Heart right ventricle (tissue), 16 donors: Measurements from ENCODE around the gene PRR3. TPM values are rescaled to one million over a fixed set of nuclear protein-coding genes. Genes with fewer than 3 reads are reported as not detected.
A peak's percentile ranks its signal among the peaks of the same experiment; 100 is the strongest.
"Not testable (repeated sequence)": the region's sequence is repeated elsewhere in the genome, so short reads cannot be mapped to it uniquely, and the experiment has no call there.

Experiments used
- ATAC-seq, 8 donors: fragments of 200-7000 bp; cut with Tn5 transposase; one replicate each; pipeline ENCODE4 v1.9.1; 2020; ENCODE audit warnings: mild to moderate bottlenecking in 8 of 8, moderate library complexity in 8 of 8, moderate number of reproducible peaks in 1 of 8
- DNase-seq, 2 donors: peaks; one replicate each; pipeline ENCODE4 v3.0.0-alpha.2; 2020
- H3K27ac ChIP-seq, 10 donors: fragments of 200-600 bp; sonication (generic) in 2 of 10; one replicate each; pipeline versions ENCODE4 v1.5.0 to v1.8.0; 2020 to 2022; ENCODE audit warnings: mild to moderate bottlenecking in 3 of 10
- H3K27me3 ChIP-seq, 7 donors: fragments of 200-600 bp; one replicate each; pipeline ENCODE4 v1.8.0; 2021 to 2022; ENCODE audit warnings: mild to moderate bottlenecking in 2 of 7
- H3K36me3 ChIP-seq, 9 donors: fragments of 200-600 bp; sonication (generic) in 1 of 9; one replicate each; pipeline versions ENCODE4 v1.5.0 to v1.8.0; 2020 to 2022; ENCODE audit warnings: mild to moderate bottlenecking in 2 of 9
- H3K4me1 ChIP-seq, 9 donors: fragments of 200-600 bp; sonication (generic) in 1 of 9; one replicate each; pipeline versions ENCODE4 v1.5.0 to v1.8.0; 2020 to 2022; ENCODE audit warnings: mild to moderate bottlenecking in 4 of 9
- H3K4me3 ChIP-seq, 10 donors: fragments of 200-600 bp; sonication (generic) in 2 of 10; one replicate each; pipeline versions ENCODE4 v1.5.0 to v1.8.0; 2020 to 2022; ENCODE audit warnings: mild to moderate bottlenecking in 7 of 10, moderate library complexity in 2 of 10
- H3K9me3 ChIP-seq, 11 donors: fragments of 200-600 bp in 10 of 11; sonication (generic) in 2 of 11; one replicate each; pipeline versions ENCODE4 v1.5.0 to v1.8.0; 2013 to 2022; ENCODE audit warnings: mild to moderate bottlenecking in 2 of 11, control low read depth in 1 of 11, moderate library complexity in 1 of 11
- WGBS, 2 donors: extraction: QIAGEN DNeasy Blood & Tissue Kit; methylation state at CpG; one replicate each; pipeline ENCODE4 v1.1.7; 2013; ENCODE audit warnings: inconsistent platforms in 1 of 2; 5-methylcytosine and 5-hydroxymethylcytosine counted together
- intact Hi-C, 10 donors: fragments of 100-400 bp; cut with DNase I; formaldehyde crosslinking; loops; one replicate each; pipeline versions ENCODE4 v1.11.1 to v1.14.2; 2022
- polyA plus RNA-seq, 2 donors: library from polyadenylated mRNA; stranded (reverse); fragments of 200-250 nt; gene quantifications; one replicate each; pipeline ENCODE4 v1.2.3, GENCODE V29; 2013
- total RNA-seq, 10 donors: library from RNA; stranded (reverse); fragmentation: NEBNext Ultra II Directional in 3 of 10; extraction: Animal tissue kit (Norgen Biotek cat#: 25700) in 3 of 10; gene quantifications; one replicate each; pipeline versions ENCODE4 v1.2.1 to v1.2.4, GENCODE V29; 2021 to 2023
- TF ChIP-seq, protein P1 (sequence below), 9 donors: fragments of 200-600 bp; sonication (generic) in 2 of 9; IDR thresholded peaks; one replicate each; pipeline versions ENCODE4 v1.5.0 to v1.8.0; 2021 to 2022; ENCODE audit warnings: antibody characterized with exemption in 9 of 9, mild to moderate bottlenecking in 5 of 9, moderate library complexity in 1 of 9
- donor health status: Arrhythmogenic right ventricular cardiomyopathy.
- donor health status: ischemic (EF 13 %, LVEDD 7.1; RV severe dilation, severe dysfunction).
- donor health status: healthy with polysubstance abuse.
- donor health status: DM: no; HTN: yes; CAD: no.
- donor health status: DM: no; HTN: no; CAD: no.
- donor health status: ischemic (EF 25% LVEDD 6.9; RV normal size, moderate dysfunction).
- donor health status: ischemic (EF 25% LVEDD 5.7; RV mildly dilated, moderate dysfunction).
- donor health status: healthy.
- donor health status: DM: yes; HTN: yes; CAD: no.
- donor health status: Ischemic cardiomyopathy.
- donor health status: ischemic (EF 35%, LVEDD 5.7; RV mildly dilated, moderate dysfunction).
- donor health status: nonischemic (EF 11% LVEDD 7.7; RV severe dilation, severe dysfunction).
- donor health status: DM: yes; HTN: yes; CAD: no.
- donor health status: PGD.
- donor health status: ischemic (EF 29% LVEDD 5.4; RV normal size, mild dysfunction).
- donor health status: nonischemic (EF 23%, LVEDD 6.1; RV moderate dilation, normal function).

The PRR3 gene
- total and polyA plus RNA-seq, 12 donors: 1.7 to 8.2 (median 2.8) TPM

DNA sequence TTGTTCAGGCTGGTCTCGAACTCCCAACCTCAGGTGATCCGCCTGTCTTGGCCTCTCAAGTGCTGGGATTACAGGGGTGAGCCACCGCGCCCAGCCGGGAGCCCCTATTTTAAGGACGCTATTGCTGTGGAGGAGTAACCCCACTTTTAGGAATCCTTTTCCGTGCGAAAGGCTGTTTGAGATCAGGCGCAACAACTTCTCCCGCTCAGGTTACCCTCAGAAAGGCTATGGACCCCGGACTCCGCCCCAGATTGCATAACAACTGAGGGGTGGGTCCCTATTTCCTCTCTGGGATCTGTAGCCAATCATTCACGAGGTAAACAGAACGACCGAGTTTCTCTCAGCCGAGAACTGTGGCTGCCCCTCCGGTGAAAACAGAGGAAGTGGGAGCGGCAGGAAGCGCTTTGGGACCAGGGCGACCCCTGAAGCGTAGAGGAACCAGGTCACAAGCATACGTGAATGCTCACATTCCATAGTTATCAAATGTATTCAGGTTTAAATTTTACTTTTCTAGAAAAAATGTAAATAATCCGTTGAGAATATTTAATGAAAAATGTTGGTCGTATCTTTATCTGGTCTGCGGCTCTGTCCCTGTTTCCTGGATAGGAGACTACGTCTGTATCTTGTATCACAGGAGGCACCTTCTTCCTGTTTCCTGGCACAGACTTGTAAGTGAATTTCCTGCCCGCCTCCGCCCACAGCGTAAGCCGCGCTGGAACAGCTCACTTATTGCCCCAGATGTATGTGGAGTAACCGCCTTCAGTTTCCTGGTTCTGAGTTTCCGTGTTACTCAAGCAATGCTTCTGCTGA is 40.9 kb upstream of the PRR3 start:
- 4 to 5% methylated on average over 33 of the region's 33 CpGs for WGBS, 2 donors
- ATAC-seq (peak; percentile 94 to 98 (median 96)), DNase-seq (peak; percentile 84 to 94)
- TF ChIP-seq, protein P1, sequence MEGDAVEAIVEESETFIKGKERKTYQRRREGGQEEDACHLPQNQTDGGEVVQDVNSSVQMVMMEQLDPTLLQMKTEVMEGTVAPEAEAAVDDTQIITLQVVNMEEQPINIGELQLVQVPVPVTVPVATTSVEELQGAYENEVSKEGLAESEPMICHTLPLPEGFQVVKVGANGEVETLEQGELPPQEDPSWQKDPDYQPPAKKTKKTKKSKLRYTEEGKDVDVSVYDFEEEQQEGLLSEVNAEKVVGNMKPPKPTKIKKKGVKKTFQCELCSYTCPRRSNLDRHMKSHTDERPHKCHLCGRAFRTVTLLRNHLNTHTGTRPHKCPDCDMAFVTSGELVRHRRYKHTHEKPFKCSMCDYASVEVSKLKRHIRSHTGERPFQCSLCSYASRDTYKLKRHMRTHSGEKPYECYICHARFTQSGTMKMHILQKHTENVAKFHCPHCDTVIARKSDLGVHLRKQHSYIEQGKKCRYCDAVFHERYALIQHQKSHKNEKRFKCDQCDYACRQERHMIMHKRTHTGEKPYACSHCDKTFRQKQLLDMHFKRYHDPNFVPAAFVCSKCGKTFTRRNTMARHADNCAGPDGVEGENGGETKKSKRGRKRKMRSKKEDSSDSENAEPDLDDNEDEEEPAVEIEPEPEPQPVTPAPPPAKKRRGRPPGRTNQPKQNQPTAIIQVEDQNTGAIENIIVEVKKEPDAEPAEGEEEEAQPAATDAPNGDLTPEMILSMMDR (IDR thresholded peaks at IDR 0.05): no peak
- H3K4me3 ChIP-seq: peak overlapping the region; percentile 23 to 65 (median 48)
- peaks cover 0 to 29% (median 7%) of the 10 kb centered on the region in 9 donors for H3K4me1 ChIP-seq
- H3K9me3 ChIP-seq: peaks cover 0 to 9% (median 0%) of the 10 kb centered on the region in 11 donors
- H3K36me3 ChIP-seq: no peaks in the 10 kb centered on the region
- H3K27ac ChIP-seq: peak overlapping the region; percentile 71 to 98 (median 92)
- intact Hi-C loops: loop anchor here in 2 of 10 donors (1.0 to 2.0 kb wide), 2 partner anchors 15 to 27 kb away; partner anchors contain the start of gene HLA-E (in 1 of the 2)
- no peaks in the 10 kb centered on the region for H3K27me3 ChIP-seq

DNA sequence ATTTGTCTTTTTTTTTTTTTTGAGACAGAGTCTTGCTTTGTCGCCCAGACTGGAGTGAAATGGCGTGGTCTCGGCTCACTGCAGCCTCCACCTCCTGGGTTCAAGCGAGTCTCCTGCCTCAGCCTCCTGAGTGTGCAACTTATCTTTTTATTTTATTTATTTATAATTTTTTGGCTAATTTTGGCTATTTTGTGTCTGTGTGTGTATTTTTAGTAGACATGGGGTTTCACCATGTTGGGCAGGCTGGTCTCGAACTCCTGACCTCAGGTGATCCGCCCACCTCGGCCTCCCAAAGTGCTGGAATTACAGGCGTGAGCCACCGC is 40.4 kb upstream of the PRR3 start:
- Histone ChIP-seq H3K27ac (peak overlapping the region; percentile 71 to 98 (median 92)), H3K4me3 (peak overlapping the region in 9 of 10 donors; percentile 23 to 65 (median 49)), H3K4me1 (peaks cover 0 to 23% (median 7%) of the 10 kb centered on the region in 9 donors)
- WGBS, 2 donors: 51 to 65% methylated on average over 9 of the region's 9 CpGs
- H3K36me3 ChIP-seq, ATAC-seq, H3K9me3 ChIP-seq, H3K27me3 ChIP-seq, DNase-seq: not testable (repeated sequence)
- intact Hi-C loops: loop anchor here in 1 of 10 donors (1.0 kb wide), 1 partner anchor 27 kb away; the partner anchor contains the start of gene HLA-E

DNA sequence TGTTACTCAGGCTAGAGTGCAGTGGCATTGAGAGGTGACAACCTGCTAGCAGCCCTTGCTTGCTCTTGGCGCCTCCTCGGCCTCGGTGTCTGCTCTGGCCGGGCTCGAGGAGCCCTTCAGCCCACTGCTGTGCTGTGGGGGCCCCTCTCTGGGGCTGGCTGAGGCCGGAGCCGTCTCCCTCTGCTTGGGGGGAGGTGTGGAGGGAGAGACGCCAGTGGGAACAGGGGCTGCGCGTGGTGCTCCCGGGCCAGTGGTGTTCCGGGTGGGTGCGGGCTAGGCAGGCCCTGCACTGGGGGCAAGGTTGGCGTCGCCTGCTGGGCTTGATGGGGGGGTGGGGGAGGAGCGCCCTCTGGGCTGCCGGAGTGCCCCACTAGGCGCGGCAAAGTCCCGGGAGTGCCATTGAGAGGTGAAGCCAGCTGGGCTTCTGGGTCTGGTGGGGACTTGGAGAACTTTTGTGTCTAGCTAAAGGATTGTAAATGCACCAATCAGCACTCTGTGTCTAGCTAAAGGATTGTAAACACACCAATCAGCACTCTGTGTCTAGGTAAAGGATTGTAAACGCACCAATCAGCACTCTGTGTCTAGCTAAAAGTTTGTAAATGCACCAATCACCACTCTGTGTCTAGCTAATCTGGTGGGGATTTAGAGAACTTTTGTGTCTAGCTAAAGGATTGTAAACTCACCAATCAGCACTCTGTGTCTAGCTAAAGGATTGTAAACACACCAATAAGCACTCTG is 39.2 kb upstream of the PRR3 start:
- intact Hi-C loops, H3K27me3 ChIP-seq, H3K4me3 ChIP-seq, H3K36me3 ChIP-seq, H3K9me3 ChIP-seq, DNase-seq: not testable (repeated sequence)
- peak in 1 of 8 donors; percentile 39 for ATAC-seq
- Histone ChIP-seq H3K27ac (peak overlapping the region in 8 of 10 donors; percentile 10 to 98 (median 92)), H3K4me1 (peaks cover 0 to 23% (median 7%) of the 10 kb centered on the region in 9 donors)
- 93% methylated on average over 21 of the region's 21 CpGs for WGBS, 2 donors

DNA sequence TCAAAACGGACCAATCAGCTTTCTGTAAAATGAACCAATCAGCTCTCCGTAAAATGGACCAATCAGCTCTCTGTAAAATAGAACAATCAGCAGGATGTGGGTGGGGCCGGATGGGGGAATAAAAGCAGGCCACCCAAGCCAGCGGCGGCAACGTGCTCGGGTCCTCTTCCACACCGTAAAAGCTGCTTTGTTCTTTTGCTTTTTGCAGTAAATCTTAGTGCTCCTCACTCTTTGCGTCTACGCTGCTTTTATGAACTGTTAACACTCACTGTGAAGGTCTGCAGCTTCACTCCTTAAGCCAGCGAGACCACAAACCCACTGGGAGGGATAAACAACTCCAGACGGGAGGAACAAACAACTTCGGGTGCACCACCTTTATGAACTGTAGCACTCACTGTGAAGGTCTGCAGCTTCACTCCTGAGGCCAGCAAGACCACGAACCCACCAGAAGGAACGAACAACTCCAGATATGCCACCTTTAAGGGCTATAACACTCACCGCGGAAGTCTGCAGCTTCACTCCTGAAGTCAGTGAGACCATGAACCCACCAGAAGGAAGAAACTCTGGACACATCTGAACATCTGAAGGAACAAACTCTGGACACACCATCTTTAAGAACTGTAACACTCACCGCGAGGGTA is 38.5 kb upstream of the PRR3 start:
- H3K4me3 ChIP-seq, H3K27ac ChIP-seq, H3K36me3 ChIP-seq, H3K27me3 ChIP-seq, ATAC-seq, intact Hi-C loops, H3K9me3 ChIP-seq, DNase-seq: not testable (repeated sequence)
- H3K4me1 ChIP-seq: peaks cover 0 to 23% (median 7%) of the 10 kb centered on the region in 9 donors
- WGBS, 2 donors: 80 to 85% methylated on average over 19 of the region's 19 CpGs

DNA sequence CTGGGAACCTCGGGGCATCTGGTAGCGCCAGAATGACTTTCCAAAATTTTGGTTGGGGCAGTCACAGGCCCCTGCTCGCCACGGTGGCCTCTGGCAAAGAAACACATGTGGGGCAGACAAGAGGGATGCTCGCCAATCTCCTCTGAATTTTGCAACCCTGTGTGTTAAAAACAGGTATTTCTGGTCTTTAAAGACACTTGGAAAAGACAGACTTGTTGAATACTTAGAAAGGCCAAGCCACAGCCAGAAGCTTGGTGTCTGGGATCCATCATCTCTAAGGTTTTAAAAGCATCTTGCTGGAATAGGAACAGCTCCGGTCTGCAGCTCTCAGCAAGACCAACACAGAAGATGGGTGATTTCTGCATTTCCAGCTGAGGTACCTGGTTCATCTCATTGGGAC is 36.6 kb upstream of the PRR3 start:
- intact Hi-C loops: no loop called here
- Histone ChIP-seq H3K4me3 (no peak overlapping the region), H3K9me3 (peaks cover 0 to 9% (median 0%) of the 10 kb centered on the region in 11 donors), H3K27me3 (no peaks in the 10 kb centered on the region), H3K36me3 (no peaks in the 10 kb centered on the region), H3K27ac (peak overlapping the region in 8 of 10 donors; percentile 10 to 67 (median 48)), H3K4me1 (peaks cover 0 to 14% (median 7%) of the 10 kb centered on the region in 9 donors)
- ATAC-seq: no peak
- WGBS, 2 donors: 91 to 93% methylated on average over 6 of the region's 6 CpGs
- no peak for DNase-seq
- TF ChIP-seq, protein P1 (IDR thresholded peaks at IDR 0.05): no peak

DNA sequence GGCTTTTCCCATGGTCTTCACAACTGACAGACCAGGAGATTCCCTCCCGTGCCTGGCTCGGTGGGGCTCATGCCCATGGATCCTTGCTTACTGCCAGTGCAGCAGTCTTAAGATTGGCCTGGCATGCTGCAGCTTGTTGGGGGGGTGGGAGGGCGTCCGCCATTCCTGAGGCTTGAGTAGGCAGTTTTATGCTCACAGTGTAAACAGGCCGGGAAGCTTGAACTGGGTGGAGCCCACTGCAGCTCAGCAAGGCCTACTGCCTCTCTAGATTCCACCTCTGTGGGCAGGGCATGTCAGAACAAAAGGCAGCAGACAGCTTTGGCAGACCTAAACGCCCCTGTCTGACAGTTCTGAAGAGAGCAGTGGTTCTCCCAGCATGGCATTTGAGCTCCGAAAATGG is 36.0 kb upstream of the PRR3 start:
- H3K36me3 ChIP-seq, H3K4me3 ChIP-seq, H3K4me1 ChIP-seq, intact Hi-C loops, H3K27me3 ChIP-seq, ATAC-seq, DNase-seq: not testable (repeated sequence)
- WGBS, 2 donors: 73 to 74% methylated on average over 7 of the region's 7 CpGs
- Histone ChIP-seq H3K27ac (peak overlapping the region in 8 of 10 donors; percentile 10 to 67 (median 48)), H3K9me3 (peaks cover 0 to 14% (median 0%) of the 10 kb centered on the region in 11 donors)

DNA sequence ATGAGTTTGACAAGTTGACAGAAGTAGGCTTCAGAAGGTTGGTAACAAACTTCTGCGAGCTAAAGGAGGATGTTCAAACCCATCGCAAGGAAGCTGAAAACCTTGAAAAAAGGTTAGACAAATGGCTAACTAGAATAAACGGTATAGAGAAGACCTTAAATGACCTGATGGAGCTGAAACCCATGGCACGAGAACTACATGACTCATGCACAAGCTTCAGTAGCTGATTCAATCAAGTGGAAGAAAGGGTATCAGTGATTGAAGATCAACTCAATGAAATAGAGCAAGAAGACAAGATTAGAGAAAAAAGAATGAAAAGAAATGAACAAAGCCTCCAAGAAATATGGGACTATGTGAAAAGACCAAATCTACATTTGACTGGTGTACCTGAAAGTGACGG is 35.1 kb upstream of the PRR3 start:
- H3K27me3 ChIP-seq, ATAC-seq, intact Hi-C loops, H3K4me3 ChIP-seq, H3K4me1 ChIP-seq, H3K27ac ChIP-seq, DNase-seq, H3K36me3 ChIP-seq: not testable (repeated sequence)
- H3K9me3 ChIP-seq: peaks cover 0 to 17% (median 0%) of the 10 kb centered on the region in 11 donors
- 82 to 83% methylated on average over 5 of the region's 5 CpGs for WGBS, 2 donors

DNA sequence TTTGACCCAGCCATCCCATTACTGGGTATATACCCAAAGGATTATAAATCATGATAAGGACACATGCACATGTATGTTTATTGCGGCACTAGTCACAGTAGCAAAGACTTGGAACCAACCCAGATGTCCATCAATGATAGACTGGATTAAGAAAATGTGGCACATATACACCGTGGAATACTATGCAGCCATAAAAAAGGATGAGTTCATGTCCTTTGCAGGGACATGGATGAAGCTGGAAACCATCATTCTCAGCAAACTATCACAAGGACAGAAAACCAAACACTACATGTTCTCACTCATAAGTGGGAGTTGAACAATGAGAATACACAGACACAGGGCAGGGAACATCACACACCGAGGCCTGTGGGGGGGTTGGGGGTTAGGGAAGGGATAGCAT is 30.7 kb upstream of the PRR3 start:
- 91 to 96% methylated on average over 3 of the region's 3 CpGs for WGBS, 2 donors
- H3K4me1 ChIP-seq: peaks cover 0 to 35% (median 0%) of the 10 kb centered on the region in 9 donors
- H3K27me3 ChIP-seq, ATAC-seq, intact Hi-C loops, DNase-seq, H3K36me3 ChIP-seq, H3K4me3 ChIP-seq, H3K27ac ChIP-seq: not testable (repeated sequence)
- peaks cover 0 to 11% (median 0%) of the 10 kb centered on the region in 11 donors for H3K9me3 ChIP-seq
